Activated effector memory CD4-positive, alpha-beta T cell treated with anti-CD3 and anti-CD28 coated beads, Interleukin-2, amount 50 U/mL, for 16 hours (primary cell): Measurements from ENCODE around the gene BTNL3.

Source experiments
- DNase-seq: peaks from one replicate; pipeline ENCODE4 v3.0.0-alpha.2; 2020

BTNL3 gene

DNA sequence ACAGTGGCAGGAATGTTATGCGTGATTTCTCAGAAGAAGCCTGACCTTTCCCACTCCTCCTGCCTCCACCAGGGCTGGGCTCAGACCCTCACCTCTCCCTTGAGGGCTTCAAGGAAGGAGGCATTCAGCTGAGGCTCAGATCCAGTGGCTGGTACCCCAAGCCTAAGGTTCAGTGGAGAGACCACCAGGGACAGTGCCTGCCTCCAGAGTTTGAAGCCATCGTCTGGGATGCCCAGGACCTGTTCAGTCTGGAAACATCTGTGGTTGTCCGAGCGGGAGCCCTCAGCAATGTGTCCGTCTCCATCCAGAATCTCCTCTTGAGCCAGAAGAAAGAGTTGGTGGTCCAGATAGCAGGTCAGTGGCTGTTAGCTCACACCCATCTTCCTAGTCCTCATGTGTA is 61.4 kb downstream of the BTNL3 start:
- DNase-seq, result no peak

DNA sequence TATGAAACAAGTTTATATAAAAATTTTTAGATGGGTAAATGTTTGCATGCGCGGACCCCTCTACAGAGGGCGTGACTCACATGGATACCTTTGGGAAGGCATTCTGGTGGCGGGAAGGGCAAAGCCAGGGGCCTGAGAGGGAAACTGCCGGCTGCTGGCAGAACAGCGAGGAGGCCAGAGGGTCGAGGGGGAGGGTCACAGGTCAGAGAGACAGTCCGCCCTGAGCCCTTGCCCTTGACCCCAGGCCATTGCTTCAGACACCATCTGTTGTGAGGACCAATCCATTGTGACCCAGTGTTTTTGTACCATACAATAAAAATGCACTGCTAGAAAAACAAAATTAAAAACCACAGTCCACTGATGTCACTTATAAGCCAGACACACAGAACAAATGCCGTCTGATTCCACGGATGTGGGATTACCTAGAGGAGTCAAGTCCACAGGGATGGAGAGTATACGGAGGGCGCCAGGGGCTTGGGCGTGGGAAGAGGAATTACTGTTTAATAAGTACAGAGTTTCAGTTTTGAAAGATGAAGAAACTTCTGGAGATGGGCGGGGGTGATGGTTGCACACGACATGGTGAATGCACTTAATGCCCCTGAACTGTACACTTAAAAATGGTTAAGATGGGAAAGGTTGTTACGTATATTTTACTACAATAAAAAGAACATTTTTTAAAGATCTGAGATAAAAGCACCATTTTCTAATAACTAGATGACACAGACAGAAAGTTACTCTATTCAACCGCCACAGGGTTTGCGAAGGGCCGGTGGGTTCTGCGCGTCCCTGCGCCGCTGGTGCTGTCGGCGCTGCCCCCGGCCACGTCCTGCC is 63.4 kb downstream of the BTNL3 start:
- DNase-seq, result no peak

DNA sequence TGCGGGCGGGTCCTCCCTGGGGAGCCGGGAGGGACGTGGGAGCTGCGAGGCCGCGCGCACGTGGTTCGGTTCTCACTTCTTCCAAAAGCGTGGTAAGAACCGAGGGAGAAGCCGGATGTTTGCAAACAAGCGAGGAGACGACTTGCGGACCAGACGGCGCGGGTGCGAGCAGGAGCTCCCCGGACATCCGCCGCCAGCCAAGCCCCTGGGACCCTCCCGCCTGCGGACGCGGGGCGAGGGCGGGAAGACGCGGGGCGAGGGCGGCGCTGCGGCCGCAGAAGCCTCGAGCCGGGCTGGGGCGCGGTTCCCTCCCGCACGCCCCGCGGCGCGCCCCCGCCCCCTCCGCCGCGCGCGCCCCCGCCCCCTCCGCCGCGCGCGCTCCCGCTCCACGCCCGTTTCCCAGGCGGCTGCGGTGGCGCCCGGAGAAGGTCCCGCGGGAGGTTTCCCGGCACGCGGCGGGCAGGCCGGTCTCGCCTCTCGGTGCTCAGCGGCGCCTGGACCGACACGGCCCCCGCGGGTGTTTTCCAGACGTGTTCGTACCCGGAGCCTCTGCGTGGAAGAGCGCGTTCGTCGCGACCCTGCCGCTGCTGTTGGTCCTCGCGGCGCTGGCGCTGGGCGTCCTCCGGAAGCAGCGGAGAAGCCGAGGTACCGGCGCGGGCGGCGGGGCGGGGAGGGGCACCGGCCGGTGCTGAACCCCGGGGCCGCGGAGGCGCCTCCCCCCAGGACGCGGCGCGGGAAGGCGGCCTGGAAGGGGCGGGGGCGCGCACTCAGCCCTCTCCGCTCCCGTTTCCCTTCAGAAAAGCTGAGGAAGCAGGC is 64.2 kb downstream of the BTNL3 start:
- DNase-seq, result no peak

DNA sequence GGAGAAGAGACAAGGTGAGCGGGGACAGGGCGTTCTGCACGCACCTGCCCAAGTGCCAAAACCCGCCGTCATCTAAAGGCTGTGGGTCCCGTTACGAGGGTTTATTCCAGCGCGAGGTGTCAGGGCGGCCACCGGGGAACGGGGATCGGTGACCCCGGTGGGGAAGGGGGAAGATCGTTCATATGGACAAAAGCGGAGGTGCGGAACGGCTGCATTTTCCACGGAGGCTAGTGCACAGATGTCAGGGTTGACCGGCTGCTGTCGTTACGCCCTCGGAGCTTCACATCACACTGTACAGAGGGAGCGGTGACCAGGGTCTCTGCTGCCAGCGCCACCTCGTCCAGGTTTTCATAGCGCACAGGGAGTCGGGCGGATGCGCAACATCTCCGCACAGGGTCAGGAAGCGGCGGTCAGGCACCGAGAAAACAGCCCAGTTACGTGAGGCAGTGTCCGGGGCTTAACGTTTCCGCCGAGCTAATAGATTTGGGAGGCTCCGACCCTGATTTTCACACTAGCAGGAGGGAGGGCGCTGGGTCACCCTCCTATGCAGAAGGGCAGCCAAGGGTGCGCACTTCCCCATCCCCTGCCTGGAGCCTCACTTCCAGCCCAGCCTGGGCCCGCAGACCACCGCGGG is 65.0 kb downstream of the BTNL3 start:
- no peak for DNase-seq

DNA sequence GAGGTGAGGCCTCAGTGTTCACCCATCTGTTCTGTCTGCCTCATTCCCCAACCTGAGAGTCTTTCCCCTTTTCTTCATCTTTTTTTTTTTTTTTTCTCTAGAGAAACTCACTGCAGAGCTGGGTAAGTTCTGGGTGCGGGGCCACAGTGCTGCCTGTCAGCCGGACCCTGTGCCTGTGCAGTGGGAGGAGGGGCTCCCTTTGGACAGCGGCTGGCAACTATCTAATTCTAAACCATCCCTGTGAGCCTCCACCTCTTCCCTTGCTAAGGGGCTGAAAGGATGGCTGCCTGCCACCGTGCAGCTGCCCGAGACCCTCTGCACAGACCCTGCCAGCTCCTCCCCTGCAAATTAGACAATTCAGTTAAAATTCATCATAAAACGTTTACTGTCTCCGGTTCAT is 65.5 kb downstream of the BTNL3 start:
- DNase-seq, result no peak

DNA sequence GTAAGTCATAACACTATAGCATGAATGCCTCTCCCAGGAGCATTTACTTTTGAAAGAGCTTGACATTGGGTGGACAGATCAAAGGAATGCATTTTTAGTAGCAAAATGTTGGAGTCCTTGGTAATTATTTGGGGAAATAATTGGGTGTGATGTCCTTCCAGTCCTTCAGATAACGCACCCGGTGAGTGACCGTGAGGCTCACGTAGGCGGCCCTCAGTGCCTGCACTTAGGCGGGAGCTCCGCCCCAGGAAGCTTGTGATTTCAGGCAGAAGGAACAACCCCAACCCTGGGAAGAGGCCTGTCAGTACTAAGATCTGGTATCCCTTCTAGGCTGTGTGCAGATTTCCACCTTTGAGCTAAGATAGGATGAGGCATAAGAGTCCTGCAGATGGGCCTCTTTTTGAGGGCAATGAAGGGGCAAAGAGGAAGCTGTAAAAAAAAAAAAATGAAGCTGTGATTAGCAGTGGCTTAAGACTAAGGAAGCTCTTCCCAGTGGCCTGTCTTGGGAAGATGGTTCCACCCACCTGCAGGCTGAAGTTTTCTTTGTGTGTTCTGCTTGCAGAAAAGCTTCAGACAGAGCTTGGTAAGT is 66.3 kb downstream of the BTNL3 start:
- DNase-seq, result no peak
